Right lobe of liver (tissue), 4 donors: Measurements from ENCODE around the gene CNOT6L.

Experiments
- POLR2A ChIP-seq: fragments of 450-650 bp; IDR thresholded peaks from one replicate; pipeline ENCODE4 v1.6.1; 2017; ENCODE audit warnings: antibody characterized with exemption, mild to moderate bottlenecking
- TF ChIP-seq, protein P1 (sequence below), 4 donors: fragments of 200-600 bp in 3 of 4; fragments of 450-650 bp in 1 of 4; IDR thresholded peaks; one replicate each; pipeline versions ENCODE4 v1.5.1 to v1.8.0; 2016 to 2022; ENCODE audit warnings: antibody characterized with exemption in 4 of 4, mild to moderate bottlenecking in 2 of 4
- donor health status: DM: no; HTN: no; CAD: no.
- donor health status: DM: no; HTN: no; CAD: no.
- donor health status: DM: no; HTN: yes; CAD: no.

DNA sequence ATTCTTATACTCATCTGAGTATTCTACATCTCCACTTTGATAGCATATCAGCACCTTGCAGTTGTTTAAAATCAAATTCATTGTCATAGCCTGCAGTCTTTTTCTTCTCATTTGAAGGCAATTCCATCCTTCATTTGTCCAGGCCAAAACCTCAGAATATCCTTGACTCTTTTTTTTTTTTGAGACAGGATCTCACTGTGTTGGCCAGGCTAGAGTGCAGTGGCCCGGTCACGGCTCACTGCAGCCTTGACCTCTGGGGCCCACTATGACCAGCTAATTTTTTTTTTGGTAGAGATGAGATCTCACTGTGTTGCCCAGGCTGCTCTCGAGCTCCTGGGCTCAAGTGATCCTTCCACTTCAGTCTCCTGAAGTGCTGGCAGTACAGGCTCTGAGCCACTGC is 46.1 kb upstream of the CNOT6L start:
- TF ChIP-seq, protein P1, sequence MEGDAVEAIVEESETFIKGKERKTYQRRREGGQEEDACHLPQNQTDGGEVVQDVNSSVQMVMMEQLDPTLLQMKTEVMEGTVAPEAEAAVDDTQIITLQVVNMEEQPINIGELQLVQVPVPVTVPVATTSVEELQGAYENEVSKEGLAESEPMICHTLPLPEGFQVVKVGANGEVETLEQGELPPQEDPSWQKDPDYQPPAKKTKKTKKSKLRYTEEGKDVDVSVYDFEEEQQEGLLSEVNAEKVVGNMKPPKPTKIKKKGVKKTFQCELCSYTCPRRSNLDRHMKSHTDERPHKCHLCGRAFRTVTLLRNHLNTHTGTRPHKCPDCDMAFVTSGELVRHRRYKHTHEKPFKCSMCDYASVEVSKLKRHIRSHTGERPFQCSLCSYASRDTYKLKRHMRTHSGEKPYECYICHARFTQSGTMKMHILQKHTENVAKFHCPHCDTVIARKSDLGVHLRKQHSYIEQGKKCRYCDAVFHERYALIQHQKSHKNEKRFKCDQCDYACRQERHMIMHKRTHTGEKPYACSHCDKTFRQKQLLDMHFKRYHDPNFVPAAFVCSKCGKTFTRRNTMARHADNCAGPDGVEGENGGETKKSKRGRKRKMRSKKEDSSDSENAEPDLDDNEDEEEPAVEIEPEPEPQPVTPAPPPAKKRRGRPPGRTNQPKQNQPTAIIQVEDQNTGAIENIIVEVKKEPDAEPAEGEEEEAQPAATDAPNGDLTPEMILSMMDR (IDR thresholded peaks at IDR 0.05) = no peak
- TF ChIP-seq POLR2A = no peak
